ENCODE measurements around the gene CRYBG3.

The CRYBG3 gene

DNA sequence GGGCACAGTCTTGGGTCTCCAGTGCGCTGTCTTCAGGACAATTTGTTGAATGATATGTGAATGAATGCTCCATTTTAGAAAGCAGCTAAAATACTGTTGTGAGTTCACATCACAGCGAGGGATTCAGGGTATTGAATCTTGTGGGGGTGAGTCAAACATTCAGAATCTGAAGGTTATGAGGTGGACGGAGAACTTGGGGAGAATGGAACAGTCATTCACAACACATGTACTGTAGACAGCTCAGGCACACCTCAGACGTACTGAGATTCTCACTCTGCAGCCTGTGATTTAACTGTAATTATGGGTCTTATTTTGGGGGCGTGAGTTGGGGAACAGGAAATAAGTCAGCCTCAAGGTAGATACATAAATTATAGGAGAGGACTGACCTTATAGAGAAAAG is 13.9 kb downstream of the CRYBG3 start:
- TF ChIP-seq TEAD4 (IDR thresholded peaks at IDR 0.05) (no peak), TCF12 (IDR thresholded peaks at IDR 0.05; ENCODE audit: low read depth) (no peak), ZBTB7A (IDR thresholded peaks at IDR 0.05; ENCODE audit: low read depth) (no peak), NFIC (IDR thresholded peaks at IDR 0.05) (no peak), REST (IDR thresholded peaks at IDR 0.05; ENCODE audit: low read depth) (no peak), YY1 (IDR thresholded peaks at IDR 0.05; ENCODE audit: low read depth) (no peak), EP300 (IDR thresholded peaks at IDR 0.05; ENCODE audit: borderline replicate concordance) (no peak), RAD21 (IDR thresholded peaks at IDR 0.05; ENCODE audit: low read depth) (no peak)

DNA sequence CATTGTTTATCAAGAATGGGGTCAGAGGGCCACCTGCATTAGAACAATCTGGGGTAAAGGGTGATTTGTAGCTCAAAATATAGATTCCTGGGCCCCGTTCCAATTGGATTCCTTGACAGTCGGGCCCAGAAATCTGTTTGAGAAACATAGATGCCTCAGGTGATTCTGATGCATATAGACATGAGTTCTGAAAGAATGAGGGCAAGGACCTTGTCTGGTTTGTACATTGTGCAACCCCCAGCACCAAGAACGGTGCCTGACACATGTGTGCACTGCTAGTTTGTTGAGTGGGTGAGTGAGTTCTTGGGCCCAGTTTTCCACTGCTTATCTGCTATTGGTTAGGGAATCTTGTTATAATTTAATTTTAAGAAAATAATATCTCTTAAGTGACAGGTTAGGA is 16.6 kb downstream of the CRYBG3 start:
- TF ChIP-seq, protein P1, sequence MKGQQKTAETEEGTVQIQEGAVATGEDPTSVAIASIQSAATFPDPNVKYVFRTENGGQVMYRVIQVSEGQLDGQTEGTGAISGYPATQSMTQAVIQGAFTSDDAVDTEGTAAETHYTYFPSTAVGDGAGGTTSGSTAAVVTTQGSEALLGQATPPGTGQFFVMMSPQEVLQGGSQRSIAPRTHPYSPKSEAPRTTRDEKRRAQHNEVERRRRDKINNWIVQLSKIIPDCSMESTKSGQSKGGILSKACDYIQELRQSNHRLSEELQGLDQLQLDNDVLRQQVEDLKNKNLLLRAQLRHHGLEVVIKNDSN (IDR thresholded peaks at IDR 0.05) = no peak

DNA sequence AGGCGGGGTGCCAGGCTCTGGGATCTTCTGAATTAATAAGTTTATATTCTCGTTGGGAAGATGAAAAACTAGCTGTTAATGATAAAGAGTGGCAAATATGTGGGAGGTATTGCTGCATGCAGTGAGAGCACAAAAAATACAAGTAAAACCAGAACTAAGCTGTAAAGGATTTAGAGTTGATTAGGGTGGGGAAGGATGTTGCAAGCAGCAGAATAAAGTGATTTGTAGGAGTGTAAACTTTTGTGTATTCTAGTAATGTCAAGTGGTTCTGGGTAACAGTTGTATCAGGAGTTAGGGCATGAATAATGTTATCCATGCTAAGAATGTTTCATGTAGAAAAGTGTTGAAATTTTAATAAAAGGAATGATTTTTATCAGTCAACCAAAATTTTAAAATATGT is 18.1 kb downstream of the CRYBG3 start:
- TF ChIP-seq EGR1 (IDR thresholded peaks at IDR 0.05) (no peak), CEBPB (IDR thresholded peaks at IDR 0.05) (no peak), ZBTB7A (IDR thresholded peaks at IDR 0.05; ENCODE audit: low read depth) (no peak), TAF1 (IDR thresholded peaks at IDR 0.05; ENCODE audit: low read depth) (no peak), REST (IDR thresholded peaks at IDR 0.05; ENCODE audit: low read depth) (no peak), MAX (IDR thresholded peaks at IDR 0.05) (no peak), NFIC (IDR thresholded peaks at IDR 0.05) (no peak), CREB1 (IDR thresholded peaks at IDR 0.05; ENCODE audit: low read depth) (no peak)
- TF ChIP-seq, protein P1 (IDR thresholded peaks at IDR 0.05) = no peak

GRCh38 chr3:97841304-97841703 is 19.5 kb downstream of the CRYBG3 start:
- TF ChIP-seq YY1 (IDR thresholded peaks at IDR 0.05; ENCODE audit: low read depth) (no peak), EP300 (IDR thresholded peaks at IDR 0.05; ENCODE audit: borderline replicate concordance) (no peak), EGR1 (IDR thresholded peaks at IDR 0.05) (no peak), TEAD4 (IDR thresholded peaks at IDR 0.05) (no peak), REST (IDR thresholded peaks at IDR 0.05; ENCODE audit: low read depth) (no peak), FOXM1 (IDR thresholded peaks at IDR 0.05; ENCODE audit: borderline replicate concordance, low read depth) (no peak), TAF1 (IDR thresholded peaks at IDR 0.05; ENCODE audit: low read depth) (no peak), TCF12 (IDR thresholded peaks at IDR 0.05; ENCODE audit: low read depth) (no peak), NFIC (IDR thresholded peaks at IDR 0.05) (no peak)
- TF ChIP-seq, protein P1 (IDR thresholded peaks at IDR 0.05) = no peak

GRCh38 chr3:97841956-97842355 is 20.1 kb downstream of the CRYBG3 start:
- no peak for TF ChIP-seq TEAD4 (IDR thresholded peaks at IDR 0.05)
- no peak for TF ChIP-seq RAD21 (IDR thresholded peaks at IDR 0.05; ENCODE audit: low read depth)
- no peak for TF ChIP-seq TCF12 (IDR thresholded peaks at IDR 0.05; ENCODE audit: low read depth)
- no peak for TF ChIP-seq FOXM1 (IDR thresholded peaks at IDR 0.05; ENCODE audit: borderline replicate concordance, low read depth)
- TF ChIP-seq NFIC (IDR thresholded peaks at IDR 0.05) = no peak
- TF ChIP-seq REST (IDR thresholded peaks at IDR 0.05; ENCODE audit: low read depth) = no peak
- no peak for TF ChIP-seq EP300 (IDR thresholded peaks at IDR 0.05; ENCODE audit: borderline replicate concordance)
- TF ChIP-seq ZBTB7A (IDR thresholded peaks at IDR 0.05; ENCODE audit: low read depth) = no peak
- TF ChIP-seq CEBPB (IDR thresholded peaks at IDR 0.05) = no peak
- TF ChIP-seq MAX (IDR thresholded peaks at IDR 0.05) = no peak
- no peak for TF ChIP-seq CREB1 (IDR thresholded peaks at IDR 0.05; ENCODE audit: low read depth)
- no peak for TF ChIP-seq EGR1 (IDR thresholded peaks at IDR 0.05)
- TF ChIP-seq, protein P1 (IDR thresholded peaks at IDR 0.05) = no peak
- no peak for TF ChIP-seq TAF1 (IDR thresholded peaks at IDR 0.05; ENCODE audit: low read depth)
- TF ChIP-seq YY1 (IDR thresholded peaks at IDR 0.05; ENCODE audit: low read depth) = no peak
